ENCODE data around the gene GPR84. TPM values are rescaled to one million over a fixed set of nuclear protein-coding genes. Genes with fewer than 3 reads are reported as not detected.

The GPR84 gene
- total and polyA plus RNA-seq, 2 of the 8 experiments (the other 6 are each of a cell fraction or from before 2014, with no cell fraction given): 0.09 TPM; not detected in 1

GRCh38 chr12:54352022-54352531 is 12.2 kb downstream of the GPR84 start (continued):
- TF ChIP-seq CTBP2 (IDR thresholded peaks at IDR 0.05; ENCODE audit: borderline replicate concordance, insufficient read depth, insufficient read length, low read length): no peak
- no peak for TF ChIP-seq RFX5 (IDR thresholded peaks at IDR 0.05; ENCODE audit: borderline replicate concordance, low read depth, low read length)
- TF ChIP-seq KDM1A (IDR thresholded peaks at IDR 0.05; ENCODE audit: borderline replicate concordance, low read length): no peak
- peak; percentile 87 for TF ChIP-seq ASH2L (IDR thresholded peaks at IDR 0.05; ENCODE audit: low read length)
- TF ChIP-seq FOSL1 (IDR thresholded peaks at IDR 0.05; ENCODE audit: insufficient read depth, low read depth, low read length): no peak
- TF ChIP-seq SP2 (IDR thresholded peaks at IDR 0.05; ENCODE audit: low read length): no peak
- peak; percentile 28; the same call in 1 of the 2 replicates for TF ChIP-seq POLR2AphosphoS5 (IDR thresholded peaks at IDR 0.05; ENCODE audit: low read depth, low read length)
- TF ChIP-seq NRF1 (IDR thresholded peaks at IDR 0.05; ENCODE audit: low read depth, low read length): no peak
- TF ChIP-seq JUND (IDR thresholded peaks at IDR 0.05; ENCODE audit: low read length): peak; percentile 28; the same call in 1 of the 2 replicates
- no peak for TF ChIP-seq GABPA (IDR thresholded peaks at IDR 0.05; ENCODE audit: borderline replicate concordance, insufficient read depth, low read length)
- no peak for TF ChIP-seq MAFK (IDR thresholded peaks at IDR 0.05; ENCODE audit: low read depth, low read length)
- TF ChIP-seq CREB1 (IDR thresholded peaks at IDR 0.05): no peak
- 0 out of 2 replicates have a peak, but pooled peaks have one; percentile 42 for TF ChIP-seq POU5F1 (IDR thresholded peaks at IDR 0.05; ENCODE audit: low read depth, low read length)
- no peak for TF ChIP-seq CBX8 (IDR thresholded peaks at IDR 0.05; ENCODE audit: borderline replicate concordance, low read depth, low read length)
- TF ChIP-seq SIN3A (conservative IDR thresholded peaks at IDR 0.05 in 1 of 2, IDR thresholded peaks at IDR 0.05 in 1 of 2; ENCODE audit: low read depth in 1 of 2, low read length in 2 of 2): peak in 1 of 2 experiments; percentile 52; a peak in 1 of 4 replicates
- no peak for TF ChIP-seq KDM4A (IDR thresholded peaks at IDR 0.05; ENCODE audit: low read depth, low read length, severe bottlenecking)
- TF ChIP-seq USF2 (IDR thresholded peaks at IDR 0.05; ENCODE audit: low read length): no peak
- TF ChIP-seq RAD21 (IDR thresholded peaks at IDR 0.05 in 1 of 2, conservative IDR thresholded peaks at IDR 0.05 in 1 of 2; ENCODE audit: low read depth in 2 of 2, low read length in 2 of 2): no peak
- TF ChIP-seq POLR2A (IDR thresholded peaks at IDR 0.05; ENCODE audit: control extremely low read depth in 1 of 2, low read depth in 2 of 2, low read length in 2 of 2): peak in 1 of 2 experiments; percentile 41; a peak in 1 of 3 replicates
- TF ChIP-seq ATF3 (IDR thresholded peaks at IDR 0.05; ENCODE audit: insufficient read depth, low read depth, low read length): no peak
- no peak for TF ChIP-seq SIX5 (IDR thresholded peaks at IDR 0.05; ENCODE audit: low read depth, low read length)
- TF ChIP-seq TEAD4 (IDR thresholded peaks at IDR 0.05; ENCODE audit: low read depth, low read length): no peak

Data from H1 (cell line).